Mucosa of descending colon (tissue), 3 donors: Measurements from ENCODE around the gene CNTN2. TPM values are rescaled to one million over a fixed set of nuclear protein-coding genes. Genes with fewer than 3 reads are reported as not detected.

Experiments
- ATAC-seq: fragments of 200-7000 bp; cut with Tn5 transposase; one replicate; pipeline ENCODE4 v1.9.1; 2020; ENCODE audit warnings: mild to moderate bottlenecking, moderate library complexity
- DNase-seq, 3 donors: peaks; one replicate each; pipeline ENCODE4 v3.0.0-alpha.2; 2020
- H3K36me3 ChIP-seq: fragments of 200-600 bp; one replicate; pipeline ENCODE4 v1.8.0; 2021; ENCODE audit warnings: low read depth, mild to moderate bottlenecking
- H3K4me1 ChIP-seq: fragments of 200-600 bp; one replicate; pipeline ENCODE4 v1.8.0; 2021; ENCODE audit warnings: low read depth, mild to moderate bottlenecking
- H3K4me3 ChIP-seq: fragments of 200-600 bp; one replicate; pipeline ENCODE4 v1.8.0; 2021; ENCODE audit warnings: mild to moderate bottlenecking
- H3K9me3 ChIP-seq: fragments of 200-600 bp; one replicate; pipeline ENCODE4 v1.8.0; 2021; ENCODE audit warnings: mild to moderate bottlenecking
- intact Hi-C, 2 donors: fragments of 100-400 bp; cut with DNase I in 1 of 2; cut with micrococcal nuclease in 1 of 2; formaldehyde crosslinking; loops; one replicate each; pipeline versions ENCODE4 v1.11.0 to v1.11.1; 2022; cut with DNase I, micrococcal nuclease
- total RNA-seq, 3 donors: library from RNA; stranded (reverse); fragmentation: NEBNext Ultra II Directional in 2 of 3; extraction: Animal tissue kit (Norgen Biotek cat#: 25700) in 2 of 3; gene quantifications; one replicate each; pipeline versions ENCODE4 v1.2.1 to v1.2.4, GENCODE V29; 2021 to 2023
- TF ChIP-seq, protein P1 (sequence below): fragments of 200-600 bp; IDR thresholded peaks from one replicate; pipeline ENCODE4 v1.8.0; 2022; ENCODE audit warnings: antibody characterized with exemption, mild to moderate bottlenecking
- donor health status: DM: no; HTN: no; CAD: no; lungs with moderate emphysema.
- donor health status: DM: no; HTN: no; CAD: no.
- donor health status: DM: no; HTN: yes; CAD: no.

CNTN2 gene
- total RNA-seq, 3 donors from 2014 or later: 0.43 to 6.8 (median 0.51) TPM

DNA sequence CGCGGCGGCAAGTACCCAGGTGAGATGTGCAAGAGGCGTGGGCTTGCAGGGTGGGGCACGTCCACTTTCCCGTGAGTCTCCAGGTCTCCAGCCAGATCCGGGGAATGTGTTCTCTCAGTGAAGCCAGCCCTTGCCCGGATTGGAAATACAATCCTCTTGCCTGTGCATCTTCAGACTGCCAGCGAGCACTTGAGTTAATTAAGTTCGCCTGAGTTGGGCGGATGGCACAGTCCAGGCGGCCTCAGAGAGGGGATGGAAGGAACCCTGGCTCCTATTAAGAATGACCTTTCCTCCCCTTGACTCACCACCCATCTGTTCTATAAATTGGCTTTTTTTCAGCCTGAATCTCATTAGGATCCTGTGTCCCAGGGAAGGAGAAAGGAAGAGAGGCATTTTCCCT, 33.3 kb upstream of the CNTN2 start:
- H3K36me3 ChIP-seq: no peaks in the 10 kb centered on the region
- peaks cover 4% of the 10 kb centered on the region for H3K4me1 ChIP-seq
- TF ChIP-seq, protein P1, sequence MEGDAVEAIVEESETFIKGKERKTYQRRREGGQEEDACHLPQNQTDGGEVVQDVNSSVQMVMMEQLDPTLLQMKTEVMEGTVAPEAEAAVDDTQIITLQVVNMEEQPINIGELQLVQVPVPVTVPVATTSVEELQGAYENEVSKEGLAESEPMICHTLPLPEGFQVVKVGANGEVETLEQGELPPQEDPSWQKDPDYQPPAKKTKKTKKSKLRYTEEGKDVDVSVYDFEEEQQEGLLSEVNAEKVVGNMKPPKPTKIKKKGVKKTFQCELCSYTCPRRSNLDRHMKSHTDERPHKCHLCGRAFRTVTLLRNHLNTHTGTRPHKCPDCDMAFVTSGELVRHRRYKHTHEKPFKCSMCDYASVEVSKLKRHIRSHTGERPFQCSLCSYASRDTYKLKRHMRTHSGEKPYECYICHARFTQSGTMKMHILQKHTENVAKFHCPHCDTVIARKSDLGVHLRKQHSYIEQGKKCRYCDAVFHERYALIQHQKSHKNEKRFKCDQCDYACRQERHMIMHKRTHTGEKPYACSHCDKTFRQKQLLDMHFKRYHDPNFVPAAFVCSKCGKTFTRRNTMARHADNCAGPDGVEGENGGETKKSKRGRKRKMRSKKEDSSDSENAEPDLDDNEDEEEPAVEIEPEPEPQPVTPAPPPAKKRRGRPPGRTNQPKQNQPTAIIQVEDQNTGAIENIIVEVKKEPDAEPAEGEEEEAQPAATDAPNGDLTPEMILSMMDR: no peak
- no peak for DNase-seq
- no peaks in the 10 kb centered on the region for H3K9me3 ChIP-seq
- H3K4me3 ChIP-seq: no peak overlapping the region
- intact Hi-C loops: no loop called here
- no peak for ATAC-seq

DNA sequence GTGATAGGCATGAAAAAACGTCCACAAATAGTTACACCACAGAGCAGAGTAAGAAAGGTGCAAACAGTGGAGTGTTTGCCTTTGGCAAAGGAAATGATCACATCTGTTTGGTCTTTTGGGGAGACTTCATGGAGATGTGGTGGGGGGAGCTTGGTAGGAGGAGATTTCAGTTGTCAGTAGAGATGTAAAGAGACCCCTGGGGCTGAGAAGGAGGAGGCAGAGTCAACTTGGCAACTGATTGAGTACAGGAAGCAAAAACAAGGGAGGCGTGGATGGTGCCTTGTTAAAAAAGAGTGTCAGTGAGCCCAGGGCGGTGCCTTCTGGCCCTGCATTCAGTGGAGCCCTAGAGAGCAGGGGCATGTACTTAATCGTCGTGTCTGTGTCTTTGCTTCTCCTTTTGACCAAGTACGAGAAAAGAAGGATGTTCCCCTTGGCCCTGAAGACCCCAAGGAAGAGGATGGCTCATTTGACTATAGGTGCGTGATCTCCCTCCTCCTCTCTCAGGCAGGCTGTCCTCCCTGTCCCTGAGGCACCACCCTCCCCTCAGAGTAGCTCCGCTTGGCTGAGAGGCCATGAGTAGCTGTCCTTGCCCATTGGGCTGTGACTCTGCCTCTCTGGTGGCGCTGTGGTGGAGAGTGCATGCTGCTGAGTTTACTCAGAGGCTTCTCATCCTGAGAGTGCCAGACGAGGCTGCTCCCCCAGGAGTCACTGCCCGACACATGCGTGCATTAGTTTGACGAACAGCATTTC, 30.4 kb upstream of the CNTN2 start:
- Histone ChIP-seq H3K4me3 (no peak overlapping the region), H3K4me1 (peaks cover 4% of the 10 kb centered on the region), H3K9me3 (no peaks in the 10 kb centered on the region), H3K36me3 (no peaks in the 10 kb centered on the region)
- TF ChIP-seq, protein P1: no peak
- DNase-seq: no peak
- no peak for ATAC-seq
- intact Hi-C loops: no loop called here

DNA sequence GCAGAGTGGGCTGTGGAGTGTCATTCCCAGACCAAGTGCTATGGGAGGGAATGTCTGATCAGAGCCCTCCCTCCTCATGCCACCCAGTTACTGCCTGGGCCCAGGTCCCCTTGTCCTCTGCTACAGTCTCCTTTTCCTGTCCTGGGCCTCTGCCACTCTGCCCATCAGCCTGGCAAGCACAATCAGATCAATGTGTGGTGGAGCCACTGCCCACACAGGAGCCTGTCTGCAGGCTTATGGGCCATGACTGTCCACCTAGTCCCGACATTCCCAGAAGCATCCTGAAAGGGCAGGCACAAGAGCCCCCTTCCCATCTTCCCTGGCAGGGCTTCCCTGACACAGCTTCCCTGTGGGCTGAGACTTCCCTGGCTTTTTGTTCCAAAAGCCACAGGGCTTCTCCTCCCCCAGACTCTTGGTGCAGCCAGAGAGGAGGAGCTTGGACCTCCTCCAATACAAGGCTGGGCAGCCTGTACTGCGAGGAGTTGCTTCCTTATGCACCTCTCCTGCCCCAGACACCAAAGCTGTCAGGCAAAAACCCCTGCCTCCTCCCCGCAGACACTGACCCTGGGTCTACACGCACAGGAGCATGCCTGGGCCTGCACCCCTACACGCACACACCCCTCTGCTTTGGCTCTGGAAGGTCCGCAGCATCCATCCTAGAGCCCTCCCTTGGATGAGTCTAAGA, 29.2 kb upstream of the CNTN2 start:
- intact Hi-C loops: no loop called here
- ATAC-seq (peak; percentile 65), DNase-seq (peak in 2 of 3 donors; percentile 29 to 35)
- H3K4me1 ChIP-seq: peaks cover 4% of the 10 kb centered on the region
- no peaks in the 10 kb centered on the region for H3K9me3 ChIP-seq
- TF ChIP-seq, protein P1: no peak
- no peak overlapping the region for H3K4me3 ChIP-seq
- no peaks in the 10 kb centered on the region for H3K36me3 ChIP-seq

DNA sequence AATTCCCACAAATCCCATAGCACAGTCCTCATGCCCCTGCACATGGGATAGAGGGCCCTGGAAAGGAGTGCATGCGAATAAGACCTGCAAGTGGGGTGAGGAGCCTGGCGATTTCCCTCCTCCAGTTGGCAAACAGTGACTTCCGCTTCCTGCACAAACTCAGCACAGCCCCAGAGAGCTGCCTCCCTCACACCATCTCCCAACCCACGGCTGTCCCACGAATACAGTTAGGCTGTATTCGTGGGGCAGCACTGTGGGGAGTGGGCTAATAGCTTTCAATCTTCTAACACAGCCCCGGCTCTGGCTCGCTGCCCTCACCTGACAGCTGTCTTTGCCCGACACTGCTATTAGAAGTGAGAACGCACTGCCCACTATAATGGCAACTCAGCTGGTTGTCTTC, 28.2 kb upstream of the CNTN2 start:
- TF ChIP-seq, protein P1: no peak
- Histone ChIP-seq H3K36me3 (no peaks in the 10 kb centered on the region), H3K4me3 (no peak overlapping the region), H3K9me3 (no peaks in the 10 kb centered on the region), H3K4me1 (peaks cover 4% of the 10 kb centered on the region)
- DNase-seq: no peak
- ATAC-seq: peak; percentile 20
- intact Hi-C loops: no loop called here

DNA sequence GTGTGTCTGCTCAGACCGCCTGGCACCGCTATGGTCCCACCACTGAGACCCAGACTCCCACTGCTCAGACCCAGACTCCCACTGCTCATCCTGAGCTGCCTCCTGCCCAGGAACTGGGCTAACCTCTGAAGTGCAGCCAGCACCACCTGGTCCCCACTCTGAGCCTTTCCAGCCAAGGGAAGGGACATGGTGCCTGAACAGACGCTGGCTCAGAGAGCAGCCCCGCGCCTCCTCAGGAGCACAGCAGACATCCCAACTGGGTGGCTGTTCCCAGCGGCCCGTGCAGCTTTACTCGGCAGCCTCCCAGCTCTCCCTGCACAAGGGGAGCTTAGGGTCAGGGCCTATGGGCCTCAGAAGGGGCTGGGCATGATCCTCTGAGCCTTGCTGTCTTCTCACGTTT, 27.8 kb upstream of the CNTN2 start:
- Histone ChIP-seq H3K9me3 (no peaks in the 10 kb centered on the region), H3K4me1 (peaks cover 4% of the 10 kb centered on the region), H3K36me3 (no peaks in the 10 kb centered on the region), H3K4me3 (no peak overlapping the region)
- ATAC-seq (no peak), DNase-seq (no peak)
- intact Hi-C loops: no loop called here
- TF ChIP-seq, protein P1: no peak
